Measurements from ENCODE around the gene ELOA2.
"Not testable (repeated sequence)": the region's sequence is repeated elsewhere in the genome, so short reads cannot be mapped to it uniquely, and the experiment has no call there.

GRCh38 chr18:47023769-47024465, 11.5 kb downstream of the ELOA2 start:
- TF ChIP-seq SIN3A (IDR thresholded peaks at IDR 0.05; ENCODE audit: borderline replicate concordance, insufficient read depth, low read depth, low read length): not testable (repeated sequence)
- TF ChIP-seq, protein P1, sequence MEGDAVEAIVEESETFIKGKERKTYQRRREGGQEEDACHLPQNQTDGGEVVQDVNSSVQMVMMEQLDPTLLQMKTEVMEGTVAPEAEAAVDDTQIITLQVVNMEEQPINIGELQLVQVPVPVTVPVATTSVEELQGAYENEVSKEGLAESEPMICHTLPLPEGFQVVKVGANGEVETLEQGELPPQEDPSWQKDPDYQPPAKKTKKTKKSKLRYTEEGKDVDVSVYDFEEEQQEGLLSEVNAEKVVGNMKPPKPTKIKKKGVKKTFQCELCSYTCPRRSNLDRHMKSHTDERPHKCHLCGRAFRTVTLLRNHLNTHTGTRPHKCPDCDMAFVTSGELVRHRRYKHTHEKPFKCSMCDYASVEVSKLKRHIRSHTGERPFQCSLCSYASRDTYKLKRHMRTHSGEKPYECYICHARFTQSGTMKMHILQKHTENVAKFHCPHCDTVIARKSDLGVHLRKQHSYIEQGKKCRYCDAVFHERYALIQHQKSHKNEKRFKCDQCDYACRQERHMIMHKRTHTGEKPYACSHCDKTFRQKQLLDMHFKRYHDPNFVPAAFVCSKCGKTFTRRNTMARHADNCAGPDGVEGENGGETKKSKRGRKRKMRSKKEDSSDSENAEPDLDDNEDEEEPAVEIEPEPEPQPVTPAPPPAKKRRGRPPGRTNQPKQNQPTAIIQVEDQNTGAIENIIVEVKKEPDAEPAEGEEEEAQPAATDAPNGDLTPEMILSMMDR (IDR thresholded peaks at IDR 0.05): not testable (repeated sequence)
